Stimulated activated CD8-positive, alpha-beta memory T cell treated with anti-CD3 and anti-CD28 coated beads, Interleukin-7, amount 100 ng/mL, for 1 hour (primary cell): ENCODE data around the gene ALOX5AP.

Experiments
- DNase-seq, 2 donors: peaks; one replicate each; pipeline ENCODE4 v3.0.0-alpha.2; 2020; ENCODE audit warnings: low read depth in 2 of 2

Gene ALOX5AP

DNA sequence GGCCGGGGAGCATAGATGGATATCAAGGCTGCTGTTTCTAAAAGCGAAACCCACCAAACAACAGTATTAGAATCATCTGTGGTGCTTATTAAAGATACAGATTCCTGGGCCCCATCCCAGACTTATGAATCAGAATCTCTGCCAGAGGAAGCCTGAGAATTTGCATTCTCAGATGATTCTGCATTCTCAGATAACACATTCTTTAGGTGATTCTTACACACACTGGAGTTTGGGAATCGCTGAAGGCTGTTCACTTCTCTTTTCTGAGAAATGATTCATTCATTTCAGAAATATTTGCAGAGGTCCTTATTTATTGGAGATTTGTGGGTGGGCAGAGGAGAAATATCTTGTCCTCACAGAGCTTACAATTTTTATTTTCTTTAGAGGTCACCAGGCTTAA lies 24.4 kb downstream of the ALOX5AP start:
- no peak for DNase-seq

GRCh38 chr13:30762643-30763042 lies 27.3 kb downstream of the ALOX5AP start:
- no peak for DNase-seq

- no peak for DNase-seq
Measured at GRCh38 chr13:30763786-30764413, 28.6 kb downstream of the ALOX5AP start.

DNA sequence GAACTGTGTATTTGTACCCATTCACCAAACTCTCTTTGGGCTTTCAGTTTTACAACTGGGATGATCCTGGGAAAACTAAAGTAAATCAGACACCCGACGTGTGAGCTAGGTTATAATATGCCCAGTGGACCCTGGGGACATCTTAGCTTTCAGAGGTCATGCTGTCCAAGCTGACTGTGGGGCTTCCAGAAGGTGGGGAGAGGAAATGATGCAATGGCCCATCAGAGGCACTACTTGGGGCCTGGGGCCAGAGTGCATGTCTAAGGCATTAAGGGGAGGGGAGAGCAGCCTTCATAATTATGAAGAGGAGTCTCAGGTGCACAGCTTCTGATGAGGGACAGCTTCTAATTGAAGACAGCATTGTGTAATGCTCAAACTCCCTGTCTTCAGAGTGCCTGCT lies 30.9 kb downstream of the ALOX5AP start:
- no peak for DNase-seq

GRCh38 chr13:30770929-30771328 lies 35.6 kb downstream of the ALOX5AP start:
- DNase-seq = no peak

DNA sequence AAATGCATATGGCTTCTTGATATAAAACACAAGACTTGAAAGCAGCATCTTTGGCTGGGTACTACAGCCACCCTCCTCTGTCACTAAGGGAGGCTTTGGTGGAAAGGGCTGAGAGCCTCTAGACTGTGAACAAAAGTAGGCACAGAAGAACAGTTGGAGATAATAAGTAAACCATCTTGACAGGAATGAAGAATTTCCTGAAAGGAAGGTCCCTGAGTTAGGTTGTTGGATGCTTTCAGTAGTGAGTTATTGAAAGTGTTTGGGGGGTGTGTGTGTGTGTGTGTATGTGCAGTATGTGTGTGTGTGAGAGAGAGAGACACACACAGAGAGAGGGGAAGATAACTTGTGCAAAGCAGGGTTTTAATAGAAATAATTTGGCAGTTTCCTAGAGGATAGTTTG lies 38.2 kb downstream of the ALOX5AP start:
- DNase-seq = no peak

- no peak for DNase-seq
Measured at GRCh38 chr13:30774214-30774730, 38.9 kb downstream of the ALOX5AP start.

DNA sequence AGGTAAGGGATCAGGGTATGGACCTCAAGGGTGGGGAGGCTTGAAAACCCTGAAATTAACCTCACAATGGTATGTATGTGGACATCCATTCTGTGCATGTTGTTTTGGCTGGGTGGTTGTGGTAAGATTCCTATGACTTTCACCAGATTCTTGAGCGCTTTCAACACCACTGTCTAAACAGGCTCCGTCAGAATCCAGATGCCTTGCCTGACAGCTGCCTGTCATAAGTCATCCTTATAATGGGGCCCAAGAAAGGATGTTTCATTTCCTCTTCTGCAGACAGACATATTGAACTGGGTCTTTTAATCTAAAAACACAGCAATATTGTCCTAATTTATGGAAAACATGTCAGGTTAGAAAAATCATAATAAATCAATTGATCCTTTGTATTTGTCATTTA lies 41.3 kb downstream of the ALOX5AP start:
- DNase-seq = no peak

- no peak for DNase-seq
Measured at GRCh38 chr13:30779016-30779415, 43.7 kb downstream of the ALOX5AP start.

DNA sequence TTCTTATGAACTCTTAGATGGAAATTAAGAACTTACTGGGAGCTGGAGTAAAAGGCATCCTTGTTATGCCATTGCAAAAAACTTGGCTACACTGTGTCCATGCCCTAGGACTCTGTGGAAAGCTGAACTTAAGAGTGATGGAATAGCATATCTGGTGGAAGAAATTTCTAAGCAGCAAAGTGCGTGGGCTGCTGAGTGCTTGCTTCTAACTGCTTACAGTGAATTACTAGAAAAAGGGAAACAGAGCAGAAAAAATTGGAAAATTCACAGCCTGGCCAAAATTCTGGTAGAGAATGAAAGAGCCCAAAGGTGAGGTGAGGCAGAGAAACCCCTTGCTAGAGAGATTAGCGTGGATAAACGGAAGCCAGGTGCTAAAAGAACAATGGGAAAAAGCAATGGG lies 44.3 kb downstream of the ALOX5AP start:
- no peak for DNase-seq

DNA sequence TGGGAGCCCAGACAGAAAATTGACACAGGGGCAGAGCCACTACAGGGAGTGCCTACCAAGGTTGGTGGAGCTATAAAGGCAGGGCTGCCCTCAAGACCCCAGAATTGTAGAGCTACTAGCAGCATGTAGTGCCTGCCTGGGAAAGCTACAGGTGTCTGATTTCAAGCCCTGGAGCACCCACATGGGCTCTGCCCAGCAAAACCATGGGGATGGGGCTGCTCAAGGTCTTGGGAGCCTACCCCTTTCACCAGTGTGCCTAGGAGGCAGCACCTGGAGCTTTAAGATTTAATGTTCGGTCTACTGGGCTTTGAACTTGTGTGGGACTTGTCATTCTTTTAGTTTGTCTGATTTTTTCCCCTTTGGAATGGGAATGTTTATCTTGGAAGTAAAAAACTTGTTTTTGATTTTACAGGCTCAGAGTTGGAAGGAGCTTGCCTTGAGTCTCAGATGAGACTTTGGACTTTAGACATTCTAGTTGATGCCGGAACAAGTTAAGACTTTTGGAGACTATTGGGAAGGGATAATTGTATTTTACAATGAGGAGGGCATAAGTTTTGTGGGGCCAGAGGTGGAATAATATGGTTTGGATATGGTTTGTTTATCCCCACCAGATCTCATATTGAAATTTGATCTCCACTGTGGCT lies 45.1 kb downstream of the ALOX5AP start:
- no peak for DNase-seq

DNA sequence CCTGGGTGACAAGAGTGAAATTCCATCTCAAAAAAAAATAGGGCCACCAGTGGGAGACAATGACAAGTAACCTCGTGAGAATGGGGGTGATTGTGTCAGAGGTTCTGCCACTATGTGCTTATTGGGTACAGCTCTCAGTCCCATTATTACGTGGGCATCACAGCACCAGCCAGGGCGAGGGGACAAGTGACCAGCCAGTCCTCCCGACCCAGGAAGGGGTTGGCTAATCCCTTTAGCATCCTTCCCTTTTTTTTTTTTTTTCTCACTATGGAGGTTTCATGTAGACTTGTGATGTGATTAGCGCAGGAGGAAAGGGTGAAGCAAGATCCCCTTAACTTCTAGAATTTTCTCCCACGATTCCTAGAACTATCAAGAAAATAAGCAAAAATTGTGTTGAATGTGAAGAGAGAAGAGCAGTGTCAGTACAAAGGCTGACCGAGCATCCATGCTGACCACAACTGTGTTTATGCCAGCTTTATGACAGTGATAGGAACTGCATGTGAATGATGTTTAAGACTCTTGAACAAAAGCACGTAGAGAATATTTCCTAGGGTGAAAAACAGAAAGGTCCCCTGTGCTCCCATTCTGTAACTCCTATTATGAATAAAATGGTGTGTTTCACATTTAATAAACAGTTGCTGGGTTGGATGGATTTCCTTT lies 50.0 kb downstream of the ALOX5AP start:
- DNase-seq = no peak

GRCh38 chr13:30786648-30787047 lies 51.3 kb downstream of the ALOX5AP start:
- DNase-seq = no peak

- no peak for DNase-seq
Measured at GRCh38 chr13:30787738-30788525, 52.6 kb downstream of the ALOX5AP start.

- DNase-seq = no peak
Measured at GRCh38 chr13:30789166-30789862, 54.0 kb downstream of the ALOX5AP start.

- no peak for DNase-seq
Measured at GRCh38 chr13:30790592-30790991, 55.2 kb downstream of the ALOX5AP start.

DNA sequence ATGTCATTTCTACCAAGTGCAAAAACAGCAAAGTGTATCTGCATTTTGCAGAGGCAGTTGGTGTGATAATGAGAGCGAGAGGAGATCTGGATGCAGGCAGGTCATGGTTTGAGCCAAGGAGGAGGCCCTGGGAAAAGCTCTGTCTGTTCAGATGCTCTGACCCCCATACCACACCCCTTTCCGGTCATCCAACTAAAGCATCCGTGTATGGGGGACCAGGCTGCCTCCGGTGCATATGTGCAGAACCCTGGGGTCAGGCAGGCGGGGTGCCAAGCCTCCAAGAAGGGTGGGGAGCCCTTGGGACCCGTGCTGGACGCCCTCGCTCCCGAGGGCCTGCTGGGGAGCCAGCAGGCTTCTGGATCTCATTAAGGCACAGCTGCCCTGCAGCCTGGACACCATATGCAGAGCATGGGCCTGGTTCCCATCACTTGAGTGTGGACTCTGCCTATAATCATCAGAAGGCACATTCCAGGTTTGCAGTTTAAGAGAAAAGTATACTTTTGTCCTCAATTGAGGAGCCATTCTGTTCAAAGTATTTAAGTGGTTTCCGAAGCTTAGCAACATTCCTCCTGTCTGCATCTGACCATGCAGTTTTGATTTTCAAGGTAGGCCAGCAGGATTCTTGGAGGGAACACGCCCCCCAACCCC lies 56.1 kb downstream of the ALOX5AP start:
- no peak for DNase-seq

GRCh38 chr13:30792285-30793000 lies 57.1 kb downstream of the ALOX5AP start:
- DNase-seq = no peak

DNA sequence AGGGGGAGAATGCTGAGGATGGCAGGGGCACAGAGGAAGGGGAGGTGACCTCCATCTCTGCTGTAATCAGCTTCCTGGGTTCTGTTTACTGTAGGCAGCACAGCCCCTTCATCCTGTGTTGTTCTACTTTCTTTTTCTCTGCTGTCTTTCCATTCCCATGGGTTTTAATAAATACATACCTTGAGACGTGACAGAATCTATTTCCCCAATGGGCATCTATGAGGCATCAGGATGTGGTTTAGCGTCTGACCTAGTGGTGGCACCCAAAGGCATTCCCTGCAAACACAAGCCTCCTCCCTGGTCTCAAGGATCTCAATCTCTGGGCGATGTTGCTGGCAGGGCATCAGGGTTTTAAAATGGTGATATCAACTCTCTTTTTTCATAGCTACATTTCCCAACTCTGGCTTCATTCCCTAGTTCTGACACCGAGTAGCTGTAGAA lies 60.8 kb downstream of the ALOX5AP start:
- DNase-seq = no peak
